ENCODE data around the gene SPOCK1. TPM values are rescaled to one million over a fixed set of nuclear protein-coding genes. Genes with fewer than 3 reads are reported as not detected.

The SPOCK1 gene
- total RNA-seq, 1 donor from 2014 or later, result 0.20 TPM

DNA sequence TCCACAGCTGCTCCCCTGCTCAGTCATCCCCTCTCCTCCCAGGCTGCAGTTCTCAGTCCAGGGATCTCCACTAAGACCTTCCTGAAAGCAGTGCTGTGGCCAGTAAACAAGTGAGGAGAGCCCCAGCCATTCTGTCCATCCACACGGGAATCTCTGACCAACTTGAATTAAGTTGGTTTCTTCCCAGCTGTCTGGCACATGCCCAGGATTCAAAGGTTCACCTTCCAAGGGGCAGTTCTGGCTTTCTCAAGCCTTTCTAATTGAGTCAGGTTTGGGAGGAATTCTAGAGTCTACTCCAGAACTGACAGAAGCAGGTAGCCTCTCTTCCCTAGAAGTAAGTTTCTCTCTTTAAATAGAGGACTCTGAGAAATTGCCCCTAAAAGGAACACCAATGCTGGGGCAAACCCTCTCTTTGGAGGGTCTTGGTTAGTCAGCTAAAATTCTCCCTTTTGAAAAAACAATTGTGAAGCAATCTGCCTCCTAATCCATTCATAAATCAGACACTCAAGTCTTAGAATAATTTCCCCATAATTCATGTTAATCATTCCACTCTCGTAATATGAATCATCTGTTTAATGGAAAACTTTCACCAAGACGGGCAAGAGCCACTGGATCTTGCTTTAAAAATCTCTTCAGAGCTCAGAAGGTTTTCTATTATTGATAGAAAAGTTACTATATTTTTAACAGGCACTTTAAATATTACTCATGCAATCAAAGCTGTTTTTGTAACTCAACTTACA lies 133.8 kb downstream of the SPOCK1 start:
- DNase-seq (ENCODE audit: low read depth in 2 of 2), result no peak

GRCh38 chr5:137361280-137361679 lies 137.8 kb downstream of the SPOCK1 start:
- peak; percentile 20 to 36 for DNase-seq (ENCODE audit: low read depth in 2 of 2)

GRCh38 chr5:137360607-137361006 lies 138.5 kb downstream of the SPOCK1 start:
- peak in 1 of 2 donors; percentile 23 for DNase-seq (ENCODE audit: low read depth in 2 of 2)

GRCh38 chr5:137359941-137360340 lies 139.2 kb downstream of the SPOCK1 start:
- no peak for DNase-seq (ENCODE audit: low read depth in 2 of 2)

GRCh38 chr5:137357436-137357835 lies 141.7 kb downstream of the SPOCK1 start:
- no peak for DNase-seq (ENCODE audit: low read depth in 2 of 2)

DNA sequence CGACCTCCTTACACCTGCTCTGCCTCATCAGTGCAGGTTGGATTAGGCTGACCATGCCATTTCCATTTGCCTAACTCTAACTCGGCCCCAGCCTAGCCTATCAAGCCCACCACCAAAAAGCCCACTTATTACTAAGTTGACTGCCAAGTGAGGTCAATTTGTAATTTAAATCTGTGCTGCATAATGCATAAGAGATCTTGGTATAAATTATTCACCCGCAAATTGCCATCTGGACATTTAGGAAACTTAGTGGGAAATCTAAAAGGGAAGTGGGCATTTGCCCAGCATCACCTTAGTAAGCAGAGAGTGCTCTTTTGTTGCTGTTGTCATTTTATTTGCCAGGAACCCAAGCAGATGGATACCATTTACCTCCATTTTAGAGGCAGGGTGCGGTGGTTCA lies 143.0 kb downstream of the SPOCK1 start:
- DNase-seq (ENCODE audit: low read depth in 2 of 2), result no peak

DNA sequence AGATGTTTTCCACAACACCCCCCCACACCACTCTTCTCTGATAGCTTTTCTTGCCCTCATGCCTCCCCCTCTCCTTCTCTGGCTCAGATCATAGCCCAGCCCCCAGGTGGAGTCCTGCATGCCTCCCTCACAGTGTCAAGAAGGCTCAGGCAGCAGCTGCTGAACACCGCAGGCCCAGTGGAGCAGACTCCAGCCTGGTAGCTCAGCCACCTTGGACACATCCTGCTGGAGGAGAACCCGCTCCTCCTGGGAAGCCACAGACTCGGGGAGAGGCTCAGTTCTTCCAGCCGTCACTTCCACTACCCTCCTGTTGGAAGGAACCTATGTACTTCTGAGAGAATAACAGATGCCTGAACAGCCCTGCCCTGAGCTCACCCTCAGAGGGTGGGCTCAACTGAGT lies 143.4 kb downstream of the SPOCK1 start:
- DNase-seq (ENCODE audit: low read depth in 2 of 2), result no peak

DNA sequence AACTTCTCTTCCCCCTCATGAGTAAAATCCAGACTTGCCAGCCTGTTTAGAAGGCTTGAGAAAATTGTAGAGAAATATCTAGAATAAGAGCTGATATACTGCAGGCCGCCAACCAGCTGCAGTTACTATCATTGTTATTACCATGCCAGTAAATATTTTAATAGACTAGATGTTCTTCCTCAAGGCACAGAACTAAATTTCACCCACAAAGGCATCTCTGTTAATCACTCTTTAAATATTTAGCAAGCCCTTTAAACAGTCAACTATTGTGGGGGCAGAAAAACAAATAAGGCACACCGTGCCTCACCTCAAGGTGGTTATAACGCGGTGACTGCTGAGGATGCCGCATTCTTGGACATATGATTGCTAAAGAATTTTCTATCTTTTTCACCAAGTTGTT lies 147.0 kb downstream of the SPOCK1 start:
- DNase-seq (ENCODE audit: low read depth in 2 of 2), result no peak

GRCh38 chr5:137350791-137351190 lies 148.3 kb downstream of the SPOCK1 start:
- no peak for DNase-seq (ENCODE audit: low read depth in 2 of 2)

GRCh38 chr5:137348759-137349158 lies 150.4 kb downstream of the SPOCK1 start:
- DNase-seq (ENCODE audit: low read depth in 2 of 2), result no peak

DNA sequence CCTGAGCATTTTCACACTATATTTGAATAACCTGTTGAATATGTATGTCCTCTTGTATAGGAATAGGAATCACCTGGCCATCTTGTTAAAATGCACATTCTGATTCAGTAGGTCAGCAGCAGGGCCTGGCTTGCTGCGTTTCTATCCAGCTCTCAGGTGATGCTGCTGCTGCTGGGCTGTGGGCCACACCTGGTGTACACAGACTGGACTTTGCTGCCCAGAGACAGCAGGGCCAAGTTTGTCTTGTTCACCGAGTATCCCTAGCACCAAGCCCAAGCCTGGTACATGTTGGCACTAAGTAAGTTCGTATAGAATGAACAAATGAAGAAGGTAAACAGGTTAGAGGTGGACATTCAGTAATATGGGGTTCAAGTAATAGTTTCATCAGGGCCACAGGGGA lies 151.3 kb downstream of the SPOCK1 start:
- no peak for DNase-seq (ENCODE audit: low read depth in 2 of 2)

GRCh38 chr5:137346281-137346680 lies 152.8 kb downstream of the SPOCK1 start:
- no peak for DNase-seq (ENCODE audit: low read depth in 2 of 2)

DNA sequence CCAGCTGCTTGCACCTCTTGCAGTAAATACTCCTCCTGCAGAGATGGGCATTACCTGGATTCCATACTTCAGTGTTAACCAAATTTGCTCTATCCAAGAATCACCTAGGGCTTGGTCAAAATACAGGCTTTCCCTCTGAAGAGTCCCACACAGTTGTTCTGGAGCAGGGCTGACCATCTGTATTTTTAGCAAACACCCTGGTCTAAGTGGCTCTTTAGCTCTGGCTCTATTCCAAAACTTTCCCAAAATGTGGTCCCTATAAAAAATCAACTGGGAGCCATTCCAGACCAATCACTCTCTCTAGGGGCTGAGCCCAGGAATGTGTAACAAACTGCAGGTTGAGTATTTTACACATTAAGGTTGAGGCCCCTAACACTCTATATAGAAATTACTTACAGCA lies 153.7 kb downstream of the SPOCK1 start:
- no peak for DNase-seq (ENCODE audit: low read depth in 2 of 2)

DNA sequence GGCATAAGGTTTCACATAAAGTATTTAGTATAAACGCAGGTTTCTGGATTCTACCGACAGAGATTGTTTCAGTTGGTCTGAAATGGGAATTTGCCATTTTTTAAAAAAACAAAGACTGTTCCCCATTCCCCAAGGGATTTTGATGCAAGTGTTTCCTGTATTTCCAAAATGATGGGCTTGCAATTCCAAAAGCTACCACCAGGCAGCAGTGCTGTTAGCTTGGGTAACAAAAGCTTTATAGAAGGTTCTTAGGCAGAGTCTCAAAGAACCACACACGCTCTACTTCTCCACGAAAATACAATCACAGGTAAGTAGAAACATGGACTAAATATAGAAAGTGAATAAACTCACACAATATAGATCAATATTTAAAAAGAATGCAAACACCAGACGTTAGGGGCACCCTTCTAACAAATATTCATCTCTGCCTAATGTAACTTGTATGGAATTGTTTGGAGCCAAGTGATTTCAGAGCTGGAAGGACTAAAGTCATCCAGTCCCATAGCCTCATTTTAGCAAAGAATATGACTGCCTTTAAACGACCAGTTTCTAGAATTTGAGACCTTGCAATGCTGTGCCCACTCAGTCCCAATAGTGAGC lies 154.3 kb downstream of the SPOCK1 start:
- peak; percentile 63 to 68 for DNase-seq (ENCODE audit: low read depth in 2 of 2)

GRCh38 chr5:137344021-137344420 lies 155.1 kb downstream of the SPOCK1 start:
- DNase-seq (ENCODE audit: low read depth in 2 of 2), result no peak

- peak in 1 of 2 donors; percentile 16 for DNase-seq (ENCODE audit: low read depth in 2 of 2)
Measured at GRCh38 chr5:137342764-137343163, 156.4 kb downstream of the SPOCK1 start.

DNA sequence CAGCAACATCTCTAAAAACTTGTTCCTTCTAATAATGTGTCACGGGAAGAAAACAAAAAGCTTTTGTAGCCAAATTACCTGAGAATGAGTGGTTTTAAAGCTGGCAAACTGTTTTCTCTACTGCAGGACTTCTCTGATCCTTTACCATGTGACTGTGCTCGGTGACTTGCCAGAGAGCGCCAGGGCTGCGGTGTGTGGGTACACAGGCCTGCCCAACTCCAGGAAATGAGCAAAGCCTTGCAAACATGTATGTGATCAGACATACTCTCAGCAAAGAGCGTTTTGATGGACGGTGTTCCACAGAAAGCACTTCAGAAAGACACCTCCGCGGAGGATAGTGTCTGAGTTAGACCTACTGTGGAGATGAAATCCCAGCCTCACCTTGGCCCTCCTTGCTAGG lies 157.3 kb downstream of the SPOCK1 start:
- DNase-seq (ENCODE audit: low read depth in 2 of 2), result no peak

DNA sequence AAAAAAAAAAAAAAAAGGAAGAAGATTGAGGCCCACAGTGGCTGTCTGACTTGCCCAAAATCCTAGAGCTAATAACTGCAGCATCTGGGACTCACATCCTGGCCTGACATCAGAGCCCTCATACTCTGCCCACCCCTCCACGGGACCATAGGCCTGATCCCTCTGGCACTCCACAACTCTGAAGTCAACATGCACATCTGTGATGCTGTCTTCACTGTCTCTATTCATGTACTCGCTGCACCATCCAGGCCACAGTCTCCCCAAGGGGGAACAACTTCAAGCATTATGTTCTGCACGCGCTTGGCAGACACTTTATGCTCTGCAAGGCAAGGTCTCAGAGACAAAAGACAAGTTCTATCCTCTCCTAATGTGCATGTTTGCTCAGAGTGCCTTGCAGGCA lies 158.2 kb downstream of the SPOCK1 start:
- no peak for DNase-seq (ENCODE audit: low read depth in 2 of 2)

DNA sequence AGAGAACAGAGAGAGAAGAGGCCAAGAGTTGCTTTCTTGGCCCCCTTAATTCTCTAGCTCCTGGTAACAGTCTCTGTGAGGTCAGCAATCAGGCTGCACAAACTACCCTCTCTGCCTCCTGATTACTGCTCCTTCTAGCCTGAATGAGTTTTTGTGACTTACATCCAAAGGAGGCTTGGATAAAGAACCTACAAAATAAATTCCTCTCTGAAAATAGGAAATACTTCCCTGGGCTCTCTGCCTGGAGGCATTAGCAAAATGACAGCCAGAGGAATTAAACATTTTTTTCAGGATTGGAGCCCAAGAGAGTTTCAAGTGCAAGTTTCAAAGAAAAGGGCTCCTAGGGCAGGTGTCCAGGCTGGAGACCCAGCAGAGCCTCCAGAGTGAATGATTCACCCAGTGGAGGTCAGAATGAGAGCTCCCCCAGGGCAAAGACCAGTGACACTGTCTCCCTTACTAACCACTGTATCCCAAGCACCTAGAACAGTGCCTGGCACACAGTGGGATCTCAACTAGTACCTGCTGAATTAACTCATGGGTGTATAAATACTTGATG lies 162.5 kb downstream of the SPOCK1 start:
- DNase-seq (ENCODE audit: low read depth in 2 of 2), result no peak

GRCh38 chr5:137336161-137336560 lies 163.0 kb downstream of the SPOCK1 start:
- DNase-seq (ENCODE audit: low read depth in 2 of 2), result no peak

DNA sequence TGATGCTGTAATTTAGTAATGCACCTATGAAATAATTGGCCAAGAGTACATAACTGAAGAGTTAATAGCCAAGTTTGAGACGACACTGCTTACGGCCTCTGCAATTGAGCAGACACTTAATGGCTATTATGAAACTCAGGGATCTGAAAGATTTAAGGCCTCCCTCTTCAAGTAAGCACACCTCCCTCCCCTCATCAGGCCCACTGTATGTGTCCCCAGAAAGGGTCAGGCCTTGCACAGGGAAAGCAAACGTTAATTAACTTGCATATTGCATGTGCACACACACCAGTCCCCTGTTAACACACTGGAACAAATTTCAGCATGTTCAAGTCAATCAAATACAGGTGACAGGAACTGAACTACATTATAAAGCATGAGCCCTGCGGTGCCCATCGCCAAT lies 163.6 kb downstream of the SPOCK1 start:
- no peak for DNase-seq (ENCODE audit: low read depth in 2 of 2)

DNA sequence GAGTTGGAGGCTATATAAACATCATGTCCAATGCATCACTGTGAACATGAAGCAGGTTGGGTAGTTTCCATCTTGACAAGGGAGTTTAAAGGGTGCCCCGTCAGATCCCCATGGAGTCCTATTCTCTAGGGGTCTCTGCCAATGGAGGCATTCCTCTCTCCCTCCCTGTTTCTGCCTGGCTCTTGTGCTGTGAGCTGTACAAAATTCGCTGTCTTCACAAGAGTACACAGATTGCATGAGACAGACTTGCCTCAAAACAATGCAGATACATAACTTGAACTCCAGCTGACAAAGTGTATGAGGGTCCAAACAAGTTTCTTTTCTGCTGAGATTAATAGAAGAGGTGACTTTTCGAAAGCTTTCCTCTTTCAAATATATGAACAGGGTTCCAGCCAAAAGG lies 165.2 kb downstream of the SPOCK1 start:
- DNase-seq (ENCODE audit: low read depth in 2 of 2), result no peak

GRCh38 chr5:137333475-137333874 lies 165.7 kb downstream of the SPOCK1 start:
- DNase-seq (ENCODE audit: low read depth in 2 of 2), result no peak

All from lung microvascular endothelial cell (primary cell).